Amygdala (tissue), 56 donors: ENCODE data around the gene TLCD3B.
"Not testable (repeated sequence)": the region's sequence is repeated elsewhere in the genome, so short reads cannot be mapped to it uniquely, and the experiment has no call there.

Source experiments
- DNase-seq, 56 donors: peaks; one replicate each; lab custom pipeline; 2025; lab: John Stamatoyannopoulos, UW

Gene TLCD3B

GRCh38 chr16:30030011-30030685 lies 923 bp downstream of the TLCD3B start:
- peak in 1 of 56 donors; percentile 9 for DNase-seq

GRCh38 chr16:30028438-30029076 lies 2.5 kb downstream of the TLCD3B start:
- no peak for DNase-seq

- no peak for DNase-seq
Observed at GRCh38 chr16:30027588-30028437, 3.3 kb downstream of the TLCD3B start.

GRCh38 chr16:30026449-30026848 lies 4.6 kb downstream of the TLCD3B start:
- no peak for DNase-seq

GRCh38 chr16:30025574-30025973 lies 5.5 kb downstream of the TLCD3B start:
- DNase-seq, result no peak

GRCh38 chr16:30025156-30025555 lies 5.9 kb downstream of the TLCD3B start:
- no peak for DNase-seq

GRCh38 chr16:30024451-30024850 lies 6.6 kb downstream of the TLCD3B start:
- DNase-seq, result no peak

GRCh38 chr16:30023586-30023985 lies 7.5 kb downstream of the TLCD3B start:
- DNase-seq, result no peak

GRCh38 chr16:30022887-30023286 lies 8.2 kb downstream of the TLCD3B start, which contains the start of gene C16orf92:
Gene C16orf92 (plus strand): TSS chr16:30023198. CDS start chr16:30023341, 143 bp downstream.
- DNase-seq, result no peak

- no peak for DNase-seq
Observed at GRCh38 chr16:30018731-30019158, 12.3 kb downstream of the TLCD3B start.

GRCh38 chr16:30017937-30018336 lies 13.1 kb downstream of the TLCD3B start:
- DNase-seq, result not testable (repeated sequence)

- DNase-seq, result no peak
Observed at GRCh38 chr16:30017277-30017656, 13.8 kb downstream of the TLCD3B start.

GRCh38 chr16:30016555-30017276 lies 14.4 kb downstream of the TLCD3B start:
- DNase-seq, result no peak

- not testable (repeated sequence) for DNase-seq
Observed at GRCh38 chr16:30015450-30015849, 15.6 kb downstream of the TLCD3B start.

GRCh38 chr16:30012598-30012997 lies 18.5 kb downstream of the TLCD3B start:
- not testable (repeated sequence) for DNase-seq

GRCh38 chr16:30011714-30012504 lies 19.2 kb downstream of the TLCD3B start:
- DNase-seq, result no peak

GRCh38 chr16:30010844-30011713 lies 20.0 kb downstream of the TLCD3B start, which contains the start of gene DOC2A:
Gene DOC2A (minus strand): TSS chr16:30011027. CDS start chr16:30010222, 805 bp downstream.
- peak in 6 of 56 donors; percentile 16 to 84 (median 23) for DNase-seq

- no peak for DNase-seq
Observed at GRCh38 chr16:30009990-30010843, 20.9 kb downstream of the TLCD3B start.
